Renal cortex interstitium (tissue), 11 donors: ENCODE data around the gene NEMP1. TPM values are rescaled to one million over a fixed set of nuclear protein-coding genes. Genes with fewer than 3 reads are reported as not detected.
A peak's percentile ranks its signal among the peaks of the same experiment; 100 is the strongest.

Experiments used
- DNase-seq, 11 donors: peaks; one replicate each; pipeline ENCODE4 v3.0.0-alpha.2; 2013; ENCODE audit warnings: low read depth in 9 of 11, low spot score in 4 of 11; ENCODE audit errors: extremely low read depth in 1 of 11
- polyA plus RNA-seq, 3 donors: library from polyadenylated mRNA; unstranded; fragments of 120-200 nt; gene quantifications; one replicate each; pipeline ENCODE4 v1.2.1, GENCODE V29; 2013; ENCODE audit not compliant: insufficient read length in 3 of 3

The NEMP1 gene
- polyA plus RNA-seq, 3 donors: 23.6 to 26.3 (median 25.9) TPM

- no peak for DNase-seq
Measured at GRCh38 chr12:57095440-57095839, 16.8 kb upstream of the NEMP1 start.

GRCh38 chr12:57094208-57095160, 15.9 kb upstream of the NEMP1 start:
- DNase-seq: no peak

- DNase-seq: peak in 4 of 11 donors; percentile 40 to 62 (median 57)
Measured at GRCh38 chr12:57093415-57094207, 15.0 kb upstream of the NEMP1 start.

- no peak for DNase-seq
Measured at GRCh38 chr12:57092876-57093414, 14.4 kb upstream of the NEMP1 start.

DNA sequence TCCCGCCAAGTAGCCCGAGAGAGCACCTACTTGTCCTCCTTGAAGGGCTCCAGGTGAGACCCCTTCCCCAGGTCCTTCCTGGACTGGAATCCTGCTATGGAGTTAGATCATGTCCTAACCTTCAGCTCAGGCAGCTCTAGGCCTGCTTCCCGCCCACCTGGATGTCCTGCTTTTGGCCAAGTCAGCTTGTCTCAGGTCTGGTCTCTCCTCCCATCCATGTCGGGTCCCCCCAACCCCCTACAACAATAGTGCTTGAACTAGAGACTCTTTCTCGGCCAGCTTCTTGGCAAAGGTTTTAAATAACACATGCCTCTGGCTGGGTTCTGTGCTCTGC, 13.9 kb upstream of the NEMP1 start:
- no peak for DNase-seq

- DNase-seq: no peak
Measured at GRCh38 chr12:57091638-57092528, 13.3 kb upstream of the NEMP1 start.

- DNase-seq: no peak
Measured at GRCh38 chr12:57090924-57091637, 12.5 kb upstream of the NEMP1 start.

DNA sequence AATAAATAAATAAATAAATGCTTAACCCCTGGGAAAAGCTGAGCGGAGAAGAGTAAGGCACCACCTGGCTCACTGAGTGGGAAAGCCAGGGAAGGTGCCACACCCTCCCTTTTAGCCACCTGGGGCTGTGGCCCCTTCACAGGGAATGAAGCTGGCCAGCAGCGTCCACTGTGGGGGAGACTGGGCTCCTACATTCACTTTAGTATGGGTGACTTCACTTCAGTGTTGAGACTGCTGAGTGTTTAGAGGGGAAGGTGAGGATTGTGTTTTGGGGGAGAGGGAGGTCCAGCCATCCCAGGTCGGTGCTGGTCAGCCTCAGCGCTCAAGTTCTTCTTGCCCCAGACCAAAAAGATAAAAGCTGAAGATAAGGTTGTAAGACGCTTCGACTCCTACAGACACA, 11.9 kb upstream of the NEMP1 start:
- no peak for DNase-seq

DNA sequence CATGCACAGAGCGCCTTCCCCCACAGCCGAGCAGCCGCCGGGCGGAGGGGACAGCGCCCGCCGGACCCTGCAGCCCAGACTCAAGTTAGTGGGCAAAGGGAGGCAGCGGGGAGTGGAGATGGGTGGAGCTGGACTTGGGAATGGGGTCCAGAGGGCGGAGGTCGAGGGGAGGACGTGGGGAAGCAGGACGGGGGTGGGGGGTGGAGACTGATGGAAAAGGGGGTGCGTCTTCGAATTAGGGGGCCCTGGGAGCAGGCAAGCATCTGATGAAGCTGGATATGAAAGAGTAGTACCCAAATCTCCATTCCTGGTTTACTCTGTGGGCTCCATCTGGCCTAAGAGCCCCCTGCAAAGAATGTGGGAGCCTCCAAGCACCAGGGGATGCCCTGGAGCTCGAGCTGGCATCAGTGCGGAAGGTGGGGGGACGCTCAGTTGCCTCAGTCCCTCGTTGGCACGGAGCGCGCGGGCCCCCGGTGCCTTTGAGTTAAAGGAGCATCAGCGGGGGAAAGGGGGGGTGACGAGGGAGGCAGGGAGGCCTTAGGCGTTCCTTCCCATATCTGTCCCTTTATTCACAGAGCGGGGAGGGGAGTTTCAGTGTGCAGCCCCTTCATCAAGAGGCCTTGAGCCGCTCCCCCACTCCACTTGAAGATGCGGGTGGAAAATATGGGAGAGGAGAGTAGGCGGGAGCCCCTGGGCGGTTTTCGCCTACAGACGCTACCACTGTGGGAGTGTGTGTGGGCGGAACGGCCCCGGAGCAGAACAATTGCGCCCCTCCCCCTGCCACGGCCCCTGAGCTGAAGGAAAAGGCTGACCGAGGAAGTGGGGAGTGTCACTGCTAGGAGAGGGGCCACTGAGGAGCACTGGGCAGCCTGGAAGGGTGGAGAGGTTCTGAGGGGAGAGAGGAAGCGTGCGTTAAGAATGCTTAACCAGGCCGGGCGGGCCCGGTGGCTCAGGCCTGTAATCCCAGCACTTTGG, 11.0 kb upstream of the NEMP1 start:
- peak in 8 of 11 donors; percentile 55 to 64 (median 62) for DNase-seq

GRCh38 chr12:57088354-57089270, 10.0 kb upstream of the NEMP1 start, which contains the start of gene NAB2:
TSS of gene NAB2 (plus strand) at chr12:57089114. CDS start at chr12:57089272, 158 bp downstream.
- DNase-seq: peak; percentile 78 to 93 (median 89)

DNA sequence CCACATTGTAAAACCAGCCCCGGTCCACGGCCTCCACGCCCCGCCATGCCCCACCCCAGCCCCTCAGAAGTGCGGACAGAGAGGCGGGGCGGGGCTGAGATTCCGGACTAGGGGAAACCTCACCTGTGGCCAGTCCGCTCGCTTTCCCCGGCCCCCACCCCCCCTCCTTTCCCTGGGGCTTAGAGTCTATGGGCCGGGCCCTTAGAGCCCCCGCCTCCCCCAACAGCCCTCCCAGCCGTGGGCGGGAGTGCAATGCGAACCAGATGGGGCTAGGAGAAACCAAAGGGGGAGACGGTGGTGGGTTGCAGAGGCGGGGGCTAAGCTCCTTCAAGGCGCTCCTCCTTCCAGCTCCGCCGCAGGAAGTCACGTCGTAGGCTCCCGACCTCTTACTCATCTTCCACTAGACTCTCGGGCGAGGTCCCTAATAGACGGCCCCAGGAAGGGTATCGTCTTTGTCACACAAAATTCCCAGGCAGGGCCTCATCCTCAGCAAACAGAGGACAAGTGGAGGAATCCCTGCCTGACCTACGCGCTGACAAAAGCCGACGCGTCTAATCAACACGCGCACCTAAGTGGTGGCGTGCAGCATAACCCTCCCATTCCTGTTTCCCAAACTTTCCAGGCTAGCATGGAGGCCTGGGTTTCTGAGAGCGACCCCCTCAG, 9.2 kb upstream of the NEMP1 start:
- DNase-seq: peak; percentile 78 to 95 (median 89)

GRCh38 chr12:57087010-57087690, 8.6 kb upstream of the NEMP1 start:
- DNase-seq: peak in 9 of 11 donors; percentile 65 to 80 (median 70)

DNA sequence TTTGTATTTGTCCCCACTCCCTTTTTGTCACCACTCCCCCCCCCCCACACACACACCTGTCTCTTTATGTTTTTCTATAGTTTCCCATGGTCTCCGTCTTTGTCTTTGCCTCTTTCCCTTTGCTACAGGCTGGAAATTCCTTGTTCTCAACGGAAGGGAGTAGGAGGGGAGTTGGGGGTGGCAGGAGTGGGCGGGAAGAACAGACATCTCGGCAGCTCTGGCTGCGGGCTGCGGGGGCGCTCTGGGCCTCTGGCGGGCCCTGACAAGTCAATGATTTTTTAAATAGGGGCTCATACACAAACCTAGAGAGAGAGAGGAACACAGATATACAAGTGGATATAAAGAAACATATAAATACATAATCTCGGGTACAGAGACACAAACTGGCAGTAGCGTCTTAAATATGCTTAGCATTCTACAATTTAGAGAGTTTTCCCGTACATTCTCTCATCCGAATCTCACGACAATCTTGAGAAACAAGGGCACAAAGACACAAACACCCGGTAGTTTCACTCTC, 8.0 kb upstream of the NEMP1 start:
- DNase-seq: peak; percentile 67 to 88 (median 74)

DNA sequence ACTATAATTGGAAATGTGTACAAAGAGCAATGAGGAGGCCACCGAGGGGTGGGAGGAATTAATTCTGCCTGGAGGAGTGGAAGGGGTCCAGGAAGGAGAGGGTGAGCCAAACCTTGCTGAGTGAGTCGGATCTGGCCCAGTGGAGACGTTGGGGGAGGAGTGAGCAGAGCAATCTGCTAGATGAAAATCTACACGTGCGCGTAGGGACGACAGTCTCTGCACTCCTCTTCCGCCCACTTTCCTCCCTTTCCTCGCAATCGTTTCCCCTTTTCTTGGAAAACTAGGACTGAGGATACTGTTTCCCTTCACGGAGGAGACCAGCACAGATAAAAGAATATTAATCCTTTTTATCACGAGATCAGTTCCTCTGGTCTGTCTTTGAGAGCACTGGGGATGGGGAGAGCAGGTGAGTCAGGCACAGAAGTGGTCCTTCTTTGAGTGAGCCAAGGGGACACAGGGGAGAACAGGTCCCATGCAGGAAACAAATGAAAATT, 7.5 kb upstream of the NEMP1 start:
- peak; percentile 47 to 83 (median 69) for DNase-seq
